PC-3 (cell line): Measurements from ENCODE around the gene RCOR1. TPM values are rescaled to one million over a fixed set of nuclear protein-coding genes. Genes with fewer than 3 reads are reported as not detected.

Source experiments
- ATAC-seq: fragments of 200-7000 bp; cut with Tn5 transposase; 2 replicates; pipeline ENCODE4 v1.9.1; 2020; ENCODE audit warnings: mild to moderate bottlenecking, moderate library complexity
- BruUV-seq: library from RNA; stranded (reverse); fragments of 400-500 nt; replicated peaks from 2 replicates; lab custom pipeline; 2021; lab: Mats Ljungman, UMichigan
- CTCF ChIA-PET: fragments of 300-600 bp; sonication (Branson Sonifier 250); formaldehyde crosslinking; loops from one replicate; lab custom pipeline; 2022; ENCODE audit warnings: antibody characterized with exemption; lab: Charles Lee
- POLR2A ChIA-PET: fragments of 300-600 bp; sonication (Branson Sonifier 250); formaldehyde crosslinking; loops from one replicate; lab custom pipeline; 2022; ENCODE audit warnings: antibody characterized with exemption; ENCODE audit not compliant: unreplicated experiment; lab: Charles Lee
- DNase-seq: peaks from one replicate; pipeline ENCODE4 v3.0.0-alpha.2; 2015
- H2AFZ ChIP-seq: fragments of 300-600 bp; sonication (generic); 2 replicates; pipeline ENCODE4 v1.6.0; 2016; ENCODE audit warnings: antibody characterized with exemption, low read length
- H3F3A ChIP-seq: fragments of 300-600 bp; sonication (generic); one replicate; pipeline ENCODE4 v1.6.0; 2017; ENCODE audit warnings: antibody characterized with exemption, low read length, control low read depth, mild to moderate bottlenecking; ENCODE audit not compliant: unreplicated experiment
- H3K27ac ChIP-seq: fragments of 300-600 bp; sonication (generic); 2 replicates; pipeline ENCODE4 v1.5.1; 2016; ENCODE audit warnings: mild to moderate bottlenecking, low read length
- H3K27me3 ChIP-seq: fragments of 300-600 bp; sonication (generic); 2 replicates; pipeline ENCODE4 v1.6.1; 2016; ENCODE audit warnings: low read length, mixed read lengths
- H3K36me3 ChIP-seq: fragments of 300-600 bp; sonication (generic); 2 replicates; pipeline ENCODE4 v1.6.1; 2016; ENCODE audit warnings: low read depth, mixed run types, low read length, mixed read lengths
- H3K4me1 ChIP-seq: fragments of 300-600 bp; sonication (generic); 2 replicates; pipeline ENCODE4 v1.5.1; 2016; ENCODE audit warnings: low read length; ENCODE audit not compliant: insufficient read depth
- H3K4me2 ChIP-seq: fragments of 300-600 bp; sonication (generic); 2 replicates; pipeline ENCODE4 v1.6.0; 2016; ENCODE audit warnings: low read length
- H3K4me3 ChIP-seq: fragments of 300-600 bp; sonication (generic); 2 replicates; pipeline ENCODE4 v1.5.1; 2016; ENCODE audit warnings: mild to moderate bottlenecking, low read length, mixed read lengths
- H3K79me2 ChIP-seq: fragments of 300-600 bp; sonication (generic); 2 replicates; pipeline ENCODE4 v1.6.1; 2017; ENCODE audit warnings: low read length, mixed read lengths
- H3K9ac ChIP-seq: fragments of 300-600 bp; sonication (generic); 2 replicates; pipeline ENCODE4 v1.6.0; 2016; ENCODE audit warnings: mild to moderate bottlenecking, low read length
- H3K9me2 ChIP-seq: fragments of 300-600 bp; sonication (generic); replicated peaks from 2 replicates; pipeline ENCODE4 v1.6.1; 2016; ENCODE audit warnings: mixed run types, low read length, mixed read lengths
- H3K9me3 ChIP-seq: fragments of 300-600 bp; sonication (generic); 2 replicates; pipeline ENCODE4 v1.6.1; 2016; ENCODE audit warnings: low read length, mixed read lengths
- H4K20me1 ChIP-seq: fragments of 300-600 bp; sonication (generic); 2 replicates; pipeline ENCODE4 v1.6.1; 2016; ENCODE audit warnings: low read length, mixed read lengths
- CTCF ChIP-seq: fragments of 300-600 bp; sonication (generic); conservative IDR thresholded peaks from 2 replicates; pipeline ENCODE4 v1.5.1; 2017; ENCODE audit warnings: antibody characterized with exemption, low read depth, mild to moderate bottlenecking, low read length
- EZH2 ChIP-seq: fragments of 300-600 bp; sonication (generic); IDR thresholded peaks from one replicate; pipeline ENCODE4 v1.6.1; 2017; ENCODE audit warnings: antibody characterized with exemption, mild to moderate bottlenecking, low read length; ENCODE audit not compliant: unreplicated experiment
- EZH2phosphoT487 ChIP-seq: fragments of 300-600 bp; sonication (generic); IDR thresholded peaks from 2 replicates; pipeline ENCODE4 v1.6.1; 2018; ENCODE audit warnings: mild to moderate bottlenecking, antibody characterized with exemption, low read length, borderline replicate concordance
- intact Hi-C: fragments of 100-400 bp; cut with micrococcal nuclease; formaldehyde crosslinking; loops from 2 replicates; pipeline ENCODE4 v1.9.0; 2023
- total RNA-seq: library from RNA; depleted of rRNA; stranded (reverse); fragments of >200 nt; gene quantifications from 2 replicates; pipeline ENCODE4 v1.2.3, GENCODE V29; 2014

The RCOR1 gene
- total RNA-seq, 1 experiment from 2014 or later: 22.2 TPM

- no peaks in the 10 kb centered on the region for H3K4me1 ChIP-seq
- POLR2A ChIA-PET: no interaction called here
- DNase-seq: no peak
- H3F3A ChIP-seq: no peaks in the 10 kb centered on the region
- no peaks in the 10 kb centered on the region for H3K9me2 ChIP-seq
- CTCF ChIA-PET: no interaction called here
- H4K20me1 ChIP-seq: no peaks in the 10 kb centered on the region
- BruUV-seq: no TSS peak
- no peak overlapping the region for H2AFZ ChIP-seq
- no peaks in the 10 kb centered on the region for H3K9me3 ChIP-seq
- no peaks in the 10 kb centered on the region for H3K79me2 ChIP-seq
- H3K27ac ChIP-seq: no peak overlapping the region
- no peak for ATAC-seq
- TF ChIP-seq CTCF (no peak), EZH2 (no peak), EZH2phosphoT487 (no peak)
- no peak overlapping the region for H3K4me2 ChIP-seq
- intact Hi-C loops: no loop called here
- no peak overlapping the region for H3K4me3 ChIP-seq
- no peaks in the 10 kb centered on the region for H3K36me3 ChIP-seq
- no peak overlapping the region for H3K9ac ChIP-seq
- no peaks in the 10 kb centered on the region for H3K27me3 ChIP-seq
Measured at GRCh38 chr14:102560458-102561261, 31.8 kb upstream of the RCOR1 start.

- Histone ChIP-seq H3K36me3 (no peaks in the 10 kb centered on the region), H4K20me1 (no peaks in the 10 kb centered on the region), H3K4me1 (peaks cover 12% of the 10 kb centered on the region), H3K79me2 (no peaks in the 10 kb centered on the region), H3K27me3 (no peaks in the 10 kb centered on the region), H3K27ac (no peak overlapping the region), H3K9ac (no peak overlapping the region), H3F3A (no peaks in the 10 kb centered on the region), H3K4me2 (no peak overlapping the region), H3K4me3 (no peak overlapping the region), H3K9me3 (no peaks in the 10 kb centered on the region), H3K9me2 (no peaks in the 10 kb centered on the region), H2AFZ (no peak overlapping the region)
- ATAC-seq (no peak), DNase-seq (no peak)
- intact Hi-C loops: no loop called here
- BruUV-seq: no TSS peak
- ChIA-PET CTCF (no interaction called here), POLR2A (no interaction called here)
- TF ChIP-seq EZH2 (no peak), CTCF (no peak)
Measured at GRCh38 chr14:102565331-102565887, 27.0 kb upstream of the RCOR1 start.

GRCh38 chr14:102565959-102566358, 26.5 kb upstream of the RCOR1 start:
- Histone ChIP-seq H3K4me3 (no peak overlapping the region), H3K36me3 (no peaks in the 10 kb centered on the region), H4K20me1 (no peaks in the 10 kb centered on the region), H3K9me2 (no peaks in the 10 kb centered on the region), H3K27ac (no peak overlapping the region), H3K27me3 (no peaks in the 10 kb centered on the region), H3K4me1 (peaks cover 12% of the 10 kb centered on the region), H3K9me3 (no peaks in the 10 kb centered on the region), H3K9ac (no peak overlapping the region), H2AFZ (no peak overlapping the region), H3K4me2 (no peak overlapping the region), H3F3A (no peaks in the 10 kb centered on the region), H3K79me2 (no peaks in the 10 kb centered on the region)
- ChIA-PET POLR2A (no interaction called here), CTCF (no interaction called here)
- DNase-seq: no peak
- BruUV-seq: no TSS peak
- intact Hi-C loops: no loop called here
- no peak for TF ChIP-seq CTCF
- TF ChIP-seq EZH2phosphoT487: no peak
- no peak for TF ChIP-seq EZH2
- ATAC-seq: no peak
